ENCODE data around the gene ZBTB18.

DNA sequence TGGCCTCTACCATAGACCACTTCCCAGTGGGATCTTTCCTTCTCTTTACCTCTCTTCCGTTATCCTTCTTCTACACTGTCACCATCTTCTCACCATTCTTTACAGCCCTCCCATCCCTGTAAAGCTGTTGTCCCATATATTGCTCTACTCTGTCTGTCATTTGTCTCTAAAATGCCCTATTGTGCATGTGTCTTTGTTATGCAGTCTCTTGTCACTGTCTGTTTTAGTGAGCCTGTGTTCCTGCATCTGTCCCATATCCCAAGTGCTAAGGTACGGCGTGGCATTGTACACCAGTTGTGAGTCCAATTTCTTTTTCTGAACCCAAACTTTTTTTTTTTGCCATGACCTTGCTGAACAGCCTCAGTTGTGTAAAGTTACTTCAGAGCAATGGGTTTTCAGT is 8.8 kb upstream of the ZBTB18 start:
- TF ChIP-seq, protein P1, sequence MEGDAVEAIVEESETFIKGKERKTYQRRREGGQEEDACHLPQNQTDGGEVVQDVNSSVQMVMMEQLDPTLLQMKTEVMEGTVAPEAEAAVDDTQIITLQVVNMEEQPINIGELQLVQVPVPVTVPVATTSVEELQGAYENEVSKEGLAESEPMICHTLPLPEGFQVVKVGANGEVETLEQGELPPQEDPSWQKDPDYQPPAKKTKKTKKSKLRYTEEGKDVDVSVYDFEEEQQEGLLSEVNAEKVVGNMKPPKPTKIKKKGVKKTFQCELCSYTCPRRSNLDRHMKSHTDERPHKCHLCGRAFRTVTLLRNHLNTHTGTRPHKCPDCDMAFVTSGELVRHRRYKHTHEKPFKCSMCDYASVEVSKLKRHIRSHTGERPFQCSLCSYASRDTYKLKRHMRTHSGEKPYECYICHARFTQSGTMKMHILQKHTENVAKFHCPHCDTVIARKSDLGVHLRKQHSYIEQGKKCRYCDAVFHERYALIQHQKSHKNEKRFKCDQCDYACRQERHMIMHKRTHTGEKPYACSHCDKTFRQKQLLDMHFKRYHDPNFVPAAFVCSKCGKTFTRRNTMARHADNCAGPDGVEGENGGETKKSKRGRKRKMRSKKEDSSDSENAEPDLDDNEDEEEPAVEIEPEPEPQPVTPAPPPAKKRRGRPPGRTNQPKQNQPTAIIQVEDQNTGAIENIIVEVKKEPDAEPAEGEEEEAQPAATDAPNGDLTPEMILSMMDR (IDR thresholded peaks at IDR 0.05): no peak
- TF ChIP-seq POLR2A (IDR thresholded peaks at IDR 0.05) (no peak), EP300 (IDR thresholded peaks at IDR 0.05) (no peak)
